GM23248 (cell line): ENCODE results near the gene STAT4.

Source experiments
- EZH2 ChIP-seq: fragments of 200-600 bp; sonication (generic); IDR thresholded peaks from 2 replicates; pipeline ENCODE4 v1.6.1; 2018; ENCODE audit warnings: antibody characterized with exemption, mild to moderate bottlenecking; ENCODE audit not compliant: insufficient read depth, poor library complexity, severe bottlenecking
- EZH2phosphoT487 ChIP-seq: fragments of 200-600 bp; sonication (generic); IDR thresholded peaks from 2 replicates; pipeline ENCODE4 v1.6.1; 2018; ENCODE audit warnings: antibody characterized with exemption, moderate library complexity, mild to moderate bottlenecking, low read depth; ENCODE audit not compliant: insufficient read depth

DNA sequence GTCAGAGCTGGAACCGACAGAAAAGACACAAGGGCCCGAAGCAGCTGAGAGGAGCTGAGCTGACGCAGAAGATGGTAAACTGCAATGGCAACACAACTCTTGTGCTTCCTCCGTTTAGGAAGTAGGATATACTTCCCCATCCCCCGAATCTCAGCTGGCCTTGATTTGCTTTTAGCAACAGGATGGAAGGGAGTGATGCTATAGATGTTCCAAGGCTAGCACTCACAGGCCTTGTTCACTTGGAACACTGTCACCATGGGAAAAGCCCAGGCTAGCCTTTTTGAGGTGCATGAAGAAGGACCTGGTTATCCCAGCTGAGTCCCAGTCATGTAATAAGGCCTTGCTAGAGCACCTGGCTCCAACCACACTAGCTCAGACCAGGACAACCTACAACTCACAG, 162.9 kb downstream of the STAT4 start:
- no peak for TF ChIP-seq EZH2phosphoT487
- TF ChIP-seq EZH2, result no peak
